GM18909 (cell line): ENCODE results near the gene AMZ1.
"Not testable (repeated sequence)": the region's sequence is repeated elsewhere in the genome, so short reads cannot be mapped to it uniquely, and the experiment has no call there.

Source experiments
- ATAC-seq: cut with Tn5 transposase; IDR thresholded peaks from one replicate; pipeline ENCODE4 v1.9.1; 2021; ENCODE audit warnings: mild to moderate bottlenecking; ENCODE audit not compliant: unreplicated experiment, poor library complexity

Gene AMZ1

GRCh38 chr7:2709553-2710285, 21.7 kb downstream of the AMZ1 start:
- peak; percentile 79 for ATAC-seq

GRCh38 chr7:2710286-2710655, 22.3 kb downstream of the AMZ1 start:
- peak; percentile 53 for ATAC-seq

GRCh38 chr7:2710901-2711551, 23.0 kb downstream of the AMZ1 start:
- peak; percentile 39 for ATAC-seq

- no peak for ATAC-seq
These were observed 24.1 kb downstream of the AMZ1 start for GRCh38 chr7:2711895-2712675.

GRCh38 chr7:2713370-2713769, 25.4 kb downstream of the AMZ1 start:
- ATAC-seq, result no peak

GRCh38 chr7:2713978-2714377, 26.0 kb downstream of the AMZ1 start:
- ATAC-seq, result no peak

- ATAC-seq, result no peak
These were observed 26.6 kb downstream of the AMZ1 start for GRCh38 chr7:2714636-2715035.

GRCh38 chr7:2715341-2716231, 27.6 kb downstream of the AMZ1 start:
- ATAC-seq, result no peak

GRCh38 chr7:2716488-2716887, 28.5 kb downstream of the AMZ1 start:
- no peak for ATAC-seq

- no peak for ATAC-seq
These were observed 28.9 kb downstream of the AMZ1 start for GRCh38 chr7:2716906-2717292.

GRCh38 chr7:2717293-2718261, 29.6 kb downstream of the AMZ1 start:
- ATAC-seq, result no peak

- ATAC-seq, result no peak
These were observed 30.4 kb downstream of the AMZ1 start for GRCh38 chr7:2718296-2718965.

- ATAC-seq, result no peak
These were observed 31.0 kb downstream of the AMZ1 start for GRCh38 chr7:2719007-2719406.

GRCh38 chr7:2720024-2720423, 32.0 kb downstream of the AMZ1 start:
- no peak for ATAC-seq

- ATAC-seq, result no peak
These were observed 33.8 kb downstream of the AMZ1 start for GRCh38 chr7:2721842-2722241.

- ATAC-seq, result no peak
These were observed 34.6 kb downstream of the AMZ1 start for GRCh38 chr7:2722591-2722990.

GRCh38 chr7:2723138-2723850, 35.3 kb downstream of the AMZ1 start:
- ATAC-seq, result no peak

GRCh38 chr7:2724036-2724435, 36.0 kb downstream of the AMZ1 start:
- ATAC-seq, result not testable (repeated sequence)
